Mesenchymal stem cell (in vitro differentiated cells and primary cell): ENCODE measurements around the gene UNC13A.

Source experiments
- DNase-seq: peaks from one replicate; pipeline ENCODE4 v3.0.0-alpha.2; 2013
- H2AFZ ChIP-seq: one replicate; pipeline ENCODE4 v1.6.1; 2013; ENCODE audit warnings: low read depth, mild to moderate bottlenecking, control low read depth, inconsistent platforms, low read length, moderate library complexity
- H2AK5ac ChIP-seq: 2 replicates; pipeline ENCODE4 v1.6.1; 2013; ENCODE audit warnings: low read length, moderate library complexity, mild to moderate bottlenecking, inconsistent platforms; ENCODE audit not compliant: severe bottlenecking
- H2BK120ac ChIP-seq: one replicate; pipeline ENCODE4 v1.6.1; 2013; ENCODE audit warnings: low read depth, mild to moderate bottlenecking, inconsistent platforms, low read length, moderate library complexity
- H2BK12ac ChIP-seq, 2 experiments: one replicate each; pipeline ENCODE4 v1.6.1; 2013; ENCODE audit warnings: inconsistent platforms in 2 of 2, low read length in 2 of 2, mild to moderate bottlenecking in 2 of 2, moderate library complexity in 2 of 2, control low read depth in 1 of 2
- H2BK15ac ChIP-seq: one replicate; pipeline ENCODE4 v1.6.1; 2013; ENCODE audit warnings: mild to moderate bottlenecking, low read depth, inconsistent platforms; ENCODE audit not compliant: poor library complexity, severe bottlenecking
- H2BK5ac ChIP-seq: 2 replicates; pipeline ENCODE4 v1.6.1; 2013; ENCODE audit warnings: low read depth, mild to moderate bottlenecking, low read length, control low read depth, inconsistent platforms; ENCODE audit not compliant: poor library complexity, severe bottlenecking
- H3K14ac ChIP-seq, 2 experiments: one replicate each; pipeline ENCODE4 v1.6.1; 2013; ENCODE audit warnings: inconsistent platforms in 2 of 2, low read length in 2 of 2, control low read depth in 1 of 2, mild to moderate bottlenecking in 1 of 2, moderate library complexity in 1 of 2
- H3K18ac ChIP-seq, 2 experiments: one replicate each; pipeline ENCODE4 v1.6.1; 2013; ENCODE audit warnings: inconsistent platforms in 2 of 2, low read length in 2 of 2, control low read depth in 1 of 2, low read depth in 1 of 2, mild to moderate bottlenecking in 1 of 2
- H3K23ac ChIP-seq, 2 experiments: one replicate each; pipeline ENCODE4 v1.6.1; 2013; ENCODE audit warnings: inconsistent platforms in 2 of 2, low read length in 2 of 2, mild to moderate bottlenecking in 2 of 2, moderate library complexity in 2 of 2, control low read depth in 1 of 2
- H3K27ac ChIP-seq: 2 replicates; pipeline ENCODE4 v1.5.1; 2013; ENCODE audit warnings: mild to moderate bottlenecking, moderate library complexity, low read length, control low read depth, inconsistent platforms; ENCODE audit not compliant: poor library complexity, severe bottlenecking
- H3K27me3 ChIP-seq, 2 experiments: 2 replicates each; pipeline versions ENCODE4 v1.6.1 to v1.7.0; 2013; ENCODE audit warnings: low read length in 2 of 2, mild to moderate bottlenecking in 2 of 2, moderate library complexity in 2 of 2, control low read depth in 1 of 2, inconsistent platforms in 1 of 2; ENCODE audit not compliant: control insufficient read depth in 1 of 2, insufficient read depth in 1 of 2
- H3K36me3 ChIP-seq, 2 experiments: 2 replicates each; pipeline versions ENCODE4 v1.6.1 to v1.7.0; 2013; ENCODE audit warnings: low read length in 2 of 2, control low read depth in 1 of 2, inconsistent platforms in 1 of 2, low read depth in 1 of 2, mild to moderate bottlenecking in 1 of 2; ENCODE audit not compliant: insufficient read depth in 2 of 2, control insufficient read depth in 1 of 2
- H3K4ac ChIP-seq, 2 experiments: one replicate each; pipeline ENCODE4 v1.6.1; 2013; ENCODE audit warnings: inconsistent platforms in 2 of 2, low read length in 2 of 2, mild to moderate bottlenecking in 2 of 2, moderate library complexity in 2 of 2, control low read depth in 1 of 2, low read depth in 1 of 2
- H3K4me1 ChIP-seq: 2 replicates; pipeline ENCODE4 v1.6.1; 2013; ENCODE audit warnings: low read depth, low read length, control low read depth; ENCODE audit not compliant: control insufficient read depth, insufficient read depth
- H3K4me2 ChIP-seq: 2 replicates; pipeline ENCODE4 v1.6.1; 2013; ENCODE audit warnings: low read length, mild to moderate bottlenecking, inconsistent platforms; ENCODE audit not compliant: poor library complexity, severe bottlenecking
- H3K4me3 ChIP-seq, 2 experiments: 2 replicates each; pipeline versions ENCODE4 v1.5.1 to v1.7.0; 2013; ENCODE audit warnings: low read length in 2 of 2, mild to moderate bottlenecking in 2 of 2, control low read depth in 1 of 2, low read depth in 1 of 2; ENCODE audit not compliant: insufficient read depth in 1 of 2
- H3K79me1 ChIP-seq: replicated peaks from 2 replicates; pipeline ENCODE4 v1.6.1; 2013; ENCODE audit warnings: mild to moderate bottlenecking, control low read depth, low read length, inconsistent platforms; ENCODE audit not compliant: poor library complexity, severe bottlenecking
- H3K9ac ChIP-seq: 2 replicates; pipeline ENCODE4 v1.7.0; 2013; ENCODE audit warnings: mild to moderate bottlenecking, low read length, moderate library complexity
- H3K9me3 ChIP-seq: 2 replicates; pipeline ENCODE4 v1.7.0; 2013; ENCODE audit warnings: mild to moderate bottlenecking, low read length; ENCODE audit not compliant: control insufficient read depth
- H4K8ac ChIP-seq: one replicate; pipeline ENCODE4 v1.6.1; 2013; ENCODE audit warnings: inconsistent platforms, mild to moderate bottlenecking, low read length, moderate library complexity
- H4K91ac ChIP-seq: one replicate; pipeline ENCODE4 v1.6.1; 2013; ENCODE audit warnings: mild to moderate bottlenecking, low read length, inconsistent platforms
- WGBS: methylation state at CpG from one replicate; pipeline ENCODE4 v1.1.7; 2013; ENCODE audit warnings: mixed read lengths; 5-methylcytosine and 5-hydroxymethylcytosine counted together

The UNC13A gene

GRCh38 chr19:17703824-17704463 is 15.8 kb upstream of the UNC13A start:
- Histone ChIP-seq H2BK5ac (no peak overlapping the region), H2BK120ac (no peak overlapping the region), H4K8ac (no peak overlapping the region), H3K36me3 (no peaks in the 10 kb centered on the region), H4K91ac (no peak overlapping the region), H2AFZ (no peak overlapping the region), H3K4me2 (no peak overlapping the region), H3K14ac (no peak overlapping the region), H2AK5ac (no peak overlapping the region), H3K23ac (no peak overlapping the region), H3K18ac (no peak overlapping the region), H3K9ac (no peak overlapping the region), H3K4ac (no peak overlapping the region), H3K79me1 (no peaks in the 10 kb centered on the region), H3K9me3 (no peaks in the 10 kb centered on the region), H2BK15ac (no peak overlapping the region), H3K27ac (no peak overlapping the region), H3K27me3 (peaks cover 19 to 32% of the 10 kb centered on the region in 2 experiments), H2BK12ac (no peak overlapping the region), H3K4me3 (no peak overlapping the region), H3K4me1 (peaks cover 3% of the 10 kb centered on the region)
- no peak for DNase-seq
- WGBS, result 72% methylated on average over 9 of the region's 11 CpGs

- Histone ChIP-seq H4K91ac (no peak overlapping the region), H3K9me3 (no peaks in the 10 kb centered on the region), H3K36me3 (no peaks in the 10 kb centered on the region), H3K79me1 (no peaks in the 10 kb centered on the region), H3K4me1 (no peaks in the 10 kb centered on the region), H2AFZ (no peak overlapping the region), H4K8ac (no peak overlapping the region), H3K14ac (no peak overlapping the region), H3K27ac (no peak overlapping the region), H3K4me3 (no peak overlapping the region), H2BK15ac (no peak overlapping the region), H2BK120ac (no peak overlapping the region), H2BK12ac (no peak overlapping the region), H3K9ac (no peak overlapping the region), H3K4ac (no peak overlapping the region), H3K23ac (no peak overlapping the region), H2BK5ac (no peak overlapping the region), H3K4me2 (no peak overlapping the region), H2AK5ac (no peak overlapping the region), H3K18ac (no peak overlapping the region), H3K27me3 (peaks cover 25 to 54% of the 10 kb centered on the region in 2 experiments)
- 64% methylated on average over 1 of the region's 2 CpGs for WGBS
- DNase-seq, result no peak
These were observed 7.0 kb upstream of the UNC13A start for GRCh38 chr19:17695198-17695597.

DNA sequence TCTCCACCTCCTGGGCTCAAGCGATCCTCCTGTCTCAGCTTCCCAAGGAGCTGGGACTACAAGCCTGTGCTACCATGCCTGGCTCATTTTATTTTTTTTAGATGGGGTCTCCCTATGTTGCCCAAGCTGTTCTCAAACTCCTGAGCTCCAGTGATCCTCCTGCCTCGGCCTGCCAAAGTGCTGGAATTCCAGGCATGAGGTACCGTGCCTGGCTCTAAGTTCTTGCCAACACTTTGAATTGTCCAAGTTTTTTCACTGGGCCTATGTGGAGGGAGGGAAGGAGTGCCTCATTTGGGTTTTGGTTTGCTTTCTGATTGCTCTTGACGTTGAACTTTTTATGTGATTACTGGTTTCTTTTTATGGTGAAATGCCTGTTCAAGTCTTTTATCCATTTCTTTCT is 4.4 kb upstream of the UNC13A start:
- no peak overlapping the region for H2BK15ac ChIP-seq
- no peak overlapping the region for H3K23ac ChIP-seq
- no peak overlapping the region for H4K8ac ChIP-seq
- H2BK120ac ChIP-seq, result no peak overlapping the region
- no peak overlapping the region for H3K14ac ChIP-seq
- H2AFZ ChIP-seq, result no peak overlapping the region
- no peak overlapping the region for H3K9ac ChIP-seq
- H4K91ac ChIP-seq, result no peak overlapping the region
- no peak overlapping the region for H2AK5ac ChIP-seq
- 86% methylated on average over 3 of the region's 4 CpGs for WGBS
- H2BK12ac ChIP-seq, result no peak overlapping the region
- H3K18ac ChIP-seq, result no peak overlapping the region
- no peaks in the 10 kb centered on the region for H3K9me3 ChIP-seq
- H3K4ac ChIP-seq, result no peak overlapping the region
- H3K4me3 ChIP-seq, result no peak overlapping the region
- peaks cover 29 to 53% of the 10 kb centered on the region in 2 experiments for H3K27me3 ChIP-seq
- H2BK5ac ChIP-seq, result no peak overlapping the region
- peaks cover 7% of the 10 kb centered on the region for H3K4me1 ChIP-seq
- H3K27ac ChIP-seq, result no peak overlapping the region
- H3K4me2 ChIP-seq, result no peak overlapping the region
- DNase-seq, result no peak
- H3K36me3 ChIP-seq, result no peaks in the 10 kb centered on the region
- no peaks in the 10 kb centered on the region for H3K79me1 ChIP-seq

DNA sequence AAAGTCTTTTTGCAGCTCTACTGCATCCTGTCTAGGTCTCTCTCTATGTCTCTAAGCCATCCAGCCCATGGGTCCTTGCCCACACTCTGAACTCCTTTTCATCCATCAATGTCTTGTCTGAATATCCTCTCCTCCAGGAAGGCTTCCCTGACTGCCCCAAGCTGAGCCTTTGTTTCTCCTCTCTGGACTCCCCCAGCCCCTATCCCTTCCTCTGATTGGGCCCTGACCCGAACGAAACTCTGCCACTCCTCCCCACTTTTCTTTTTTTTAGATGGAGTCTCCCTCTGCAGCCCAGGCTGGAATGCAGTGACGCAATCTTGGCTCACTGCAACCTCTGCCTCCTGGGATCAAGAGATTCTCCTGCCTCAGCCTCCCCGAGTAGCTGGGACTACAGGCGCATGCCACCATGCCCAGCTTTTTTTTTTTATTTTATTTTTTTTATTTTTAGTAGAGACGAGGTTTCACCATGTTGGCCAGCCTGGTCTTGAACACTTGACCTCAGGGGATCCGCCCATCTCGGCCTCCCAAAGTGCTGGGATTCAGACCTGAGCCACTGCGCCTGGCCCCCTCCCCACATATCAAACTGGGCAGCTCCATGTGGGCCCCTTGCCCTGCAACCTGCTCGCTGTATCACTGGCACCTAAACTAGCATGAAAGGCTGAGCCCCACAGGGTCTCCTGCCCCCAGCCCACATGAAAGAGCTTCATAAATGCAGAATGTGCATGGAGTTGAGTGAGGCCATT is 870 bp upstream of the UNC13A start:
- peaks cover 23% of the 10 kb centered on the region for H3K4me1 ChIP-seq
- no peak overlapping the region for H3K4ac ChIP-seq
- DNase-seq, result no peak
- H4K91ac ChIP-seq, result no peak overlapping the region
- H3K18ac ChIP-seq, result no peak overlapping the region
- no peak overlapping the region for H2BK15ac ChIP-seq
- no peak overlapping the region for H3K14ac ChIP-seq
- H3K79me1 ChIP-seq, result no peaks in the 10 kb centered on the region
- H3K4me3 ChIP-seq, result no peak overlapping the region
- WGBS, result 82% methylated on average over 8 of the region's 10 CpGs
- H2BK120ac ChIP-seq, result no peak overlapping the region
- no peak overlapping the region for H2AK5ac ChIP-seq
- no peak overlapping the region for H2BK5ac ChIP-seq
- no peak overlapping the region for H3K27ac ChIP-seq
- no peak overlapping the region for H4K8ac ChIP-seq
- H3K27me3 ChIP-seq, result peaks cover 52 to 58% of the 10 kb centered on the region in 2 experiments
- H3K9ac ChIP-seq, result no peak overlapping the region
- no peak overlapping the region for H3K23ac ChIP-seq
- H3K4me2 ChIP-seq, result no peak overlapping the region
- H3K9me3 ChIP-seq, result no peaks in the 10 kb centered on the region
- H3K36me3 ChIP-seq, result no peaks in the 10 kb centered on the region
- no peak overlapping the region for H2BK12ac ChIP-seq
- H2AFZ ChIP-seq, result no peak overlapping the region
